GM12872 (cell line): ENCODE results near the gene RERG.

Experiments used
- CTCF ChIP-seq: IDR thresholded peaks from 3 replicates; pipeline ENCODE4 v1.5.1; 2011; ENCODE audit warnings: low read depth, mild to moderate bottlenecking, low read length, moderate library complexity; ENCODE audit not compliant: insufficient read depth

Gene RERG

GRCh38 chr12:15196221-15196620 lies 25.0 kb downstream of the RERG start:
- no peak for TF ChIP-seq CTCF

GRCh38 chr12:15194456-15195368 lies 26.5 kb downstream of the RERG start:
- no peak for TF ChIP-seq CTCF

GRCh38 chr12:15193946-15194345 lies 27.3 kb downstream of the RERG start:
- no peak for TF ChIP-seq CTCF

- no peak for TF ChIP-seq CTCF
Measured at GRCh38 chr12:15192720-15193119, 28.5 kb downstream of the RERG start.

GRCh38 chr12:15188127-15188526 lies 33.1 kb downstream of the RERG start:
- no peak for TF ChIP-seq CTCF

GRCh38 chr12:15186597-15186996 lies 34.6 kb downstream of the RERG start:
- no peak for TF ChIP-seq CTCF

- no peak for TF ChIP-seq CTCF
Measured at GRCh38 chr12:15184484-15184883, 36.7 kb downstream of the RERG start.
